Sigmoid colon (tissue), 7 donors: Measurements from ENCODE around the gene CD34. TPM values are rescaled to one million over a fixed set of nuclear protein-coding genes. Genes with fewer than 3 reads are reported as not detected.

Experiments used
- DNase-seq: peaks from one replicate; pipeline ENCODE4 v3.0.0-alpha.2; 2019
- H3K27ac ChIP-seq, 4 donors: fragments of 200-600 bp; sonication (generic); one replicate each; pipeline ENCODE4 v1.5.1; 2016 to 2019; ENCODE audit warnings: mild to moderate bottlenecking in 1 of 4
- H3K27me3 ChIP-seq, 3 donors: fragments of 200-600 bp; sonication (generic); one replicate each; pipeline ENCODE4 v1.5.1; 2019; ENCODE audit warnings: mild to moderate bottlenecking in 1 of 3
- H3K36me3 ChIP-seq, 4 donors: fragments of 200-600 bp; sonication (generic); one replicate each; pipeline ENCODE4 v1.5.1; 2016 to 2019
- H3K4me1 ChIP-seq, 4 donors: fragments of 200-600 bp; sonication (generic); one replicate each; pipeline ENCODE4 v1.5.1; 2017 to 2019
- H3K4me3 ChIP-seq, 4 donors: fragments of 200-600 bp; sonication (generic); one replicate each; pipeline ENCODE4 v1.5.1; 2017 to 2019; ENCODE audit warnings: mild to moderate bottlenecking in 2 of 4, moderate library complexity in 1 of 4
- H3K9me3 ChIP-seq, 4 donors: fragments of 200-600 bp in 3 of 4; sonication (generic) in 3 of 4; one replicate each; pipeline versions ENCODE4 v1.5.1 to v1.6.1; 2013 to 2019
- CTCF ChIP-seq, 4 experiments: fragments of 450-650 bp in 3 of 4; fragments of 200-600 bp in 1 of 4; IDR thresholded peaks; one replicate each; pipeline ENCODE4 v1.5.1; 2016 to 2019; ENCODE audit warnings: antibody characterized with exemption in 4 of 4, mild to moderate bottlenecking in 3 of 4, moderate library complexity in 2 of 4
- EP300 ChIP-seq, 4 donors: sonication (generic); formaldehyde crosslinking; IDR thresholded peaks; one replicate each; pipeline ENCODE4 v1.6.1; 2017; ENCODE audit warnings: antibody characterized with exemption in 4 of 4
- POLR2A ChIP-seq, 2 donors: fragments of 450-650 bp; IDR thresholded peaks; one replicate each; pipeline ENCODE4 v1.6.1; 2016; ENCODE audit warnings: antibody characterized with exemption in 2 of 2, mild to moderate bottlenecking in 2 of 2, moderate library complexity in 2 of 2
- POLR2AphosphoS5 ChIP-seq, 4 donors: sonication (generic); formaldehyde crosslinking; IDR thresholded peaks; one replicate each; pipeline ENCODE4 v1.6.1; 2017; ENCODE audit warnings: antibody characterized with exemption in 4 of 4
- WGBS, 2 donors: extraction: QIAGEN DNeasy Blood & Tissue Kit; methylation state at CpG; one replicate each; pipeline ENCODE4 v1.1.7; 2013; 5-methylcytosine and 5-hydroxymethylcytosine counted together
- intact Hi-C: fragments of 100-400 bp; cut with DNase I; formaldehyde crosslinking; loops from one replicate; pipeline ENCODE4 v1.15.1; 2023
- polyA plus RNA-seq, 3 donors: library from polyadenylated mRNA; stranded (reverse); fragments of 200-250 nt; gene quantifications; one replicate each; pipeline ENCODE4 v1.2.3, GENCODE V29; 2013
- total RNA-seq, 4 donors: library from RNA; depleted of rRNA; stranded (reverse); fragments of >200 nt; gene quantifications; one replicate each; pipeline ENCODE4 v1.1.0, GENCODE V29; 2016
- donor health status: healthy with polysubstance abuse.
- donor health status: Bipolar disorder and iron deficiency.
- donor health status: healthy.

CD34 gene
- total and polyA plus RNA-seq, 7 donors = 1.8 to 58.7 (median 15.9) TPM

DNA sequence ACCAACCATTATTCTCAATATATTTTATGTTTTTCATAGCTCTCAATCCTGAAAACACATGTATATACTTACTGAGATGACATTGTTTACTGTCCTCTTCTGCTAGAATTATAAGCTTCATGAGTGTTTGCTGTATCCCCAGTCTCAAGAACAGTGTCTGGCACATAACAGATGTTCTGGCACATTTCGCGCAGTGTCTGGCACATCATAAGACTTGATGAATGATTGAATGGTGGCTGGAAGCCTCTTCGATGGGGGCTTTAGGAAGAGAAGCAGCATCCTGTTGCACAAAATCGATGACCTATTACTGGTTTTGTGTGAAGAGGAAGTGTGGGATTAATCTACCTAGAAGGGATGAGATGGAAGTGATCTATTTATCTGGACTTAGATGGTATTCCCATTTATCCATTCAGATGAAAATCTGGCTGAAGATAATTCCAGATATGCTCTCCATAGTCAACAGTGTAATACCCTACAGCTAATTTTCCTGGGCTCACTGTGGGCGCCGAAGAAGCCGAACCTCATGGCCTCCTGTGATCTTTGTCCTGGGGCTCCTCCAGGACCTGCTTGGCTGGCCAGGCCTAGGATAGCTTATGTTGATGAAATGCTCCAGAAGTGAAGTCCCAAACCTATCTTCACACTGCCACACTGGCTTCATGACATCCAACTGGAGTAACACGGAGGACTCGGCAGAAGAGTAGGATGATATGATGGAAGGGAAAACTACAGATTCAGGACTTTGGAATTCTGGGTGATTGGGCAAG, 26.5 kb downstream of the CD34 start:
- no peaks in the 10 kb centered on the region for H3K9me3 ChIP-seq
- H3K36me3 ChIP-seq = no peaks in the 10 kb centered on the region
- intact Hi-C loops = loop anchor here (1.0 to 5.0 kb wide), 2 partner anchors 79 to 363 kb away; no protein-coding TSS in a partner anchor
- peaks cover 0 to 46% (median 14%) of the 10 kb centered on the region in 4 donors for H3K4me1 ChIP-seq
- H3K4me3 ChIP-seq = no peak overlapping the region
- H3K27me3 ChIP-seq = no peaks in the 10 kb centered on the region
- peak overlapping the region; percentile 28 to 60 (median 41) for H3K27ac ChIP-seq
- WGBS, 2 donors = 86 to 91% methylated on average over 9 of the region's 9 CpGs
- DNase-seq = no peak
- TF ChIP-seq CTCF (IDR thresholded peaks at IDR 0.05) (no peak), POLR2AphosphoS5 (IDR thresholded peaks at IDR 0.05) (no peak)

GRCh38 chr1:207883660-207884250, 27.2 kb downstream of the CD34 start:
- peak overlapping the region in 2 of 4 donors; percentile 4 to 16 for H3K4me3 ChIP-seq
- H3K27me3 ChIP-seq = no peaks in the 10 kb centered on the region
- H3K27ac ChIP-seq = peak overlapping the region in 3 of 4 donors; percentile 28 to 60 (median 42)
- peaks cover 0 to 39% (median 9%) of the 10 kb centered on the region in 4 donors for H3K4me1 ChIP-seq
- no peaks in the 10 kb centered on the region for H3K9me3 ChIP-seq
- no peaks in the 10 kb centered on the region for H3K36me3 ChIP-seq
- TF ChIP-seq POLR2AphosphoS5 (IDR thresholded peaks at IDR 0.05) (no peak), CTCF (IDR thresholded peaks at IDR 0.05) (no peak), EP300 (IDR thresholded peaks at IDR 0.05) (no peak), POLR2A (IDR thresholded peaks at IDR 0.05) (no peak)
- 74 to 87% methylated on average over 2 of the region's 2 CpGs for WGBS, 2 donors
- DNase-seq = no peak
- intact Hi-C loops = no loop called here

- DNase-seq = no peak
Observed at GRCh38 chr1:207883104-207883651, 27.7 kb downstream of the CD34 start.

GRCh38 chr1:207882692-207883091, 28.2 kb downstream of the CD34 start:
- DNase-seq = no peak
- 55 to 62% methylated on average over 3 of the region's 3 CpGs for WGBS, 2 donors
- no peaks in the 10 kb centered on the region for H3K36me3 ChIP-seq
- no peaks in the 10 kb centered on the region for H3K27me3 ChIP-seq
- H3K4me1 ChIP-seq = peaks cover 0 to 29% (median 9%) of the 10 kb centered on the region in 4 donors
- H3K9me3 ChIP-seq = no peaks in the 10 kb centered on the region
- peak overlapping the region in 2 of 4 donors; percentile 28 to 42 for H3K27ac ChIP-seq
- TF ChIP-seq POLR2A (IDR thresholded peaks at IDR 0.05) = no peak
- TF ChIP-seq CTCF (IDR thresholded peaks at IDR 0.05) = no peak
- no peak for TF ChIP-seq POLR2AphosphoS5 (IDR thresholded peaks at IDR 0.05)
- no peak for TF ChIP-seq EP300 (IDR thresholded peaks at IDR 0.05)
- H3K4me3 ChIP-seq = no peak overlapping the region
- intact Hi-C loops = no loop called here

More at GRCh38 chr1:207883104-207883651, 27.7 kb downstream of the CD34 start:
- Histone ChIP-seq H3K9me3 (no peaks in the 10 kb centered on the region), H3K4me3 (peak overlapping the region in 2 of 4 donors; percentile 4 to 16), H3K4me1 (peaks cover 0 to 33% (median 9%) of the 10 kb centered on the region in 4 donors), H3K27me3 (no peaks in the 10 kb centered on the region), H3K36me3 (no peaks in the 10 kb centered on the region), H3K27ac (peak overlapping the region in 3 of 4 donors; percentile 28 to 60 (median 42))
- WGBS, 2 donors = 45 to 68% methylated on average over 5 of the region's 5 CpGs
- intact Hi-C loops = no loop called here
- TF ChIP-seq CTCF (IDR thresholded peaks at IDR 0.05) (no peak), POLR2A (IDR thresholded peaks at IDR 0.05) (no peak), POLR2AphosphoS5 (IDR thresholded peaks at IDR 0.05) (no peak), EP300 (IDR thresholded peaks at IDR 0.05) (no peak)
